ENCODE results near the gene POLR3C. TPM values are rescaled to one million over a fixed set of nuclear protein-coding genes. Genes with fewer than 3 reads are reported as not detected.

POLR3C gene
- total RNA-seq = 35.8 TPM

GRCh38 chr1:145823565-145824498, at the start of gene POLR3C, which contains the start of gene RNF115:
Gene POLR3C, plus strand, starts transcription at chr1:145824200. Its CDS starts 1,577 bp downstream, at chr1:145825777.
Gene RNF115, minus strand, starts transcription at chr1:145824095. Its CDS starts 222 bp downstream, at chr1:145823873.

GRCh38 chr1:145845514-145846161, 21.6 kb downstream of the POLR3C start, which contains the start of gene NUDT17:
Gene NUDT17, plus strand, starts transcription at chr1:145845630. Its CDS starts 11 bp downstream, at chr1:145845641.

GRCh38 chr1:145858901-145859490, 35.0 kb downstream of the POLR3C start, which contains the start of gene PIAS3:
Gene PIAS3, minus strand, starts transcription at chr1:145859081. Its CDS starts 91 bp downstream, at chr1:145858990.

GRCh38 chr1:145885738-145886287, 61.8 kb downstream of the POLR3C start, which contains the start of gene ANKRD35:
Gene ANKRD35, minus strand, starts transcription at chr1:145885866. Its CDS starts 108 bp downstream, at chr1:145885758.

Other genes with a start within 250 kb of the POLR3C start
- gene GPR89A, start 216.2 kb upstream of the POLR3C start, total RNA-seq = 73.8 TPM
- 3.0 TPM for gene PDZK1, start 116.8 kb upstream of the POLR3C start, total RNA-seq
- gene CD160, start 104.7 kb upstream of the POLR3C start, total RNA-seq = not detected
- 26.9 TPM for gene RNF115, start 105 bp upstream of the POLR3C start, total RNA-seq
- 1.9 TPM for gene NUDT17, start 21.4 kb downstream of the POLR3C start, total RNA-seq
- gene PIAS3, start 34.9 kb downstream of the POLR3C start, total RNA-seq = 30.7 TPM
- gene ANKRD35, start 61.7 kb downstream of the POLR3C start, total RNA-seq = 4.6 TPM
- gene ITGA10, start 85.8 kb downstream of the POLR3C start, total RNA-seq = 5.9 TPM
- 36.4 TPM for gene PEX11B, start 94.5 kb downstream of the POLR3C start, total RNA-seq
- 254 TPM for gene RBM8A, start 103.3 kb downstream of the POLR3C start, total RNA-seq
- 45.5 TPM for gene LIX1L, start 133.8 kb downstream of the POLR3C start, total RNA-seq
- 1.2 TPM for gene ANKRD34A, start 140.4 kb downstream of the POLR3C start, total RNA-seq
- 16.1 TPM for gene POLR3GL, start 140.5 kb downstream of the POLR3C start, total RNA-seq
- gene TXNIP, start 172.4 kb downstream of the POLR3C start, total RNA-seq = 375 TPM
- gene HJV, start 197.5 kb downstream of the POLR3C start, total RNA-seq = 23.6 TPM

All from camera-type eye (tissue), 1 donor.